Measurements from ENCODE around the gene KCNK7. TPM values are rescaled to one million over a fixed set of nuclear protein-coding genes. Genes with fewer than 3 reads are reported as not detected.
A peak's percentile ranks its signal among the peaks of the same experiment; 100 is the strongest.

Gene KCNK7
- total RNA-seq, 2 donors from 2014 or later: 0.34 to 0.39 TPM

DNA sequence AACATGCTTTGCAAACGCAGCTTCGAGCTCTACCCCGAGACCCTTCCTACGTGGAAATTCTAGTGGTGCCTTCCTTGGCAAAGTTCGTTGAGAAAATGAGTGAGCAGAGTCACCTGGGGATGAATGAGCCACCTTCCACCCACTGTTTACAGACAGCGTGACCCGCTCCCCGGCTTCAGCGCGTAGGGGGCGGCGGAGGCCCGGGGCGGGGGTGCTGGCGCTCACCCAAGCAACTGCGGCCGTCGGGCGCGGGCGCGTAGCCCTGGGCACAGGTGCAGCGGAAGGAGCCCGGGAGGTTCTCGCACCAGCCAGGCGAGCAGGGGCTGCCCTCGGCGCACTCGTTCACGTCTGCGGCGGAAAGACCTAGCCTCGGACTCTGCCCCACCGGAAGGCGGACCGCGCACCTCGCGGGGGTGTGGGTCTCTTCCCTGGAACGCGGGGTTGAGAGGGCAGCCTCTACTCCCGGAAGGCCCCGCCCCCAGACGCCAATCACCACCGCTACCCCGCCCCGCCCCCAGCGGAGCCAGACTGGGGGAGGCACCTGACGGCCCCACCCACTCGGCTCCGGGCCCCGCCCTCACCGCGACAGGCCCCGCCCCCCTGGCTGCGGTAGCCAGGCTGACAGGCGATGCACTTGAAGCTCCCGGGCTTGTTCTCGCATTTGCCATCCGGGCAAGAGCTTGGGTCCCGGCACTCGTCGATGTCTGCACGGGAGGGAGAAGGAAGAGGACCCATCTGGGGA, 49.2 kb downstream of the KCNK7 start:
- Mint-ChIP-seq H3K9me3 (no peaks in the 10 kb centered on the region), H3K4me1 (ENCODE audit: low read depth) (peaks cover 59% of the 10 kb centered on the region), H3K36me3 (ENCODE audit: insufficient read depth in 2 of 2) (peaks cover 16 to 31% of the 10 kb centered on the region in 2 donors), H3K4me3 (peak overlapping the region; percentile 84 to 90), H3K27ac (peak overlapping the region; percentile 84), H3K27me3 (ENCODE audit: low read depth) (no peaks in the 10 kb centered on the region)
- DNase-seq (peak; percentile 98 to 100), ATAC-seq (replicated peaks in 1 of 2) (peak; percentile 87 to 88)

DNA sequence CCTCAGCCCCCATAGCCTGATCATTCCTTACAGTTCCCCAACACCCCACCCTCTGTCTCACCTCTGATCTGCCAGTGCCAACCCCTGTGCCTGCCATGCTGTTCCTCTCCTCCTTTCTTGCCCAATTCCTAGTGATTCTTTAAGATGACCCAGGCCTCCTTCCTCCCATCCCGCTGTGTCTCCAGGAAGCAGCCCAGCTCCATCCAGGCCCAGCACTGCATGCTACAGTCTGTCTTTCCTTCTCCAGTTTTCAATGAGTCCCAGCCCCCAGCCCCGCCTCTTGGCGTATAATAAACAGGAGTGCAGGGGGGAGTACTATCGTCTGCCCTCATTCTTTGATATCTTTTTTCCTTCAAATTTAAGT, 49.8 kb downstream of the KCNK7 start:
- DNase-seq (no peak), ATAC-seq (replicated peaks in 1 of 2) (peak in 1 of 2 donors; percentile 0)
- Mint-ChIP-seq H3K4me3 (peak overlapping the region; percentile 84 to 90), H3K27me3 (ENCODE audit: low read depth) (no peaks in the 10 kb centered on the region), H3K4me1 (ENCODE audit: low read depth) (peaks cover 61% of the 10 kb centered on the region), H3K36me3 (ENCODE audit: insufficient read depth in 2 of 2) (peaks cover 16 to 30% of the 10 kb centered on the region in 2 donors), H3K27ac (peak overlapping the region; percentile 84), H3K9me3 (no peaks in the 10 kb centered on the region)

Other genes starting within 250 kb of the KCNK7 start
- gene TIGD3, start 241.0 kb downstream of the KCNK7 start, total RNA-seq: 1 to 10 TPM; 1.3 to 1.8 TPM
- 10 to 100 TPM; 16.4 to 18.8 TPM for gene SLC25A45, start 213.2 kb downstream of the KCNK7 start, total RNA-seq
- 10 to 100 TPM; 43.5 to 47.2 TPM for gene FRMD8, start 209.2 kb downstream of the KCNK7 start, total RNA-seq
- gene NEAT1, start 173.0 kb downstream of the KCNK7 start, total RNA-seq: 1,000 to 10,000 TPM in 1 of 2 donors, 100 to 1,000 TPM in 1; 678 to 1,151 TPM
- gene MALAT1, start 96.8 kb downstream of the KCNK7 start, total RNA-seq: over 10,000 TPM in 1 of 2 donors, 1,000 to 10,000 TPM in 1; 8,391 to 13,279 TPM
- gene SCYL1, start 70.7 kb downstream of the KCNK7 start, total RNA-seq: 10 to 100 TPM; 77.9 to 83.4 TPM
- gene LTBP3, start 37.4 kb downstream of the KCNK7 start, total RNA-seq: 100 to 1,000 TPM; 106 TPM
- gene ZNRD2, start 25.3 kb downstream of the KCNK7 start, total RNA-seq: 10 to 100 TPM; 23.5 to 25.1 TPM
- gene FAM89B, start 23.3 kb downstream of the KCNK7 start, total RNA-seq: 10 to 100 TPM; 21.4 to 26.7 TPM
- gene EHBP1L1, start 19.7 kb downstream of the KCNK7 start, total RNA-seq: 100 to 1,000 TPM in 1 of 2 donors, 10 to 100 TPM in 1; 93.9 to 113 TPM
- 10 to 100 TPM; 57.3 to 70.1 TPM for gene MAP3K11, start 18.4 kb upstream of the KCNK7 start, total RNA-seq
- 10 to 100 TPM; 45.9 TPM for gene PCNX3, start 20.0 kb upstream of the KCNK7 start, total RNA-seq
- 100 to 1,000 TPM; 132 to 137 TPM for gene SIPA1, start 42.3 kb upstream of the KCNK7 start, total RNA-seq
- gene RELA, start 67.1 kb upstream of the KCNK7 start, total RNA-seq: 100 to 1,000 TPM; 116 to 121 TPM
- 100 to 1,000 TPM in 1 of 2 donors, 10 to 100 TPM in 1; 86.4 to 105 TPM for gene KAT5, start 116.5 kb upstream of the KCNK7 start, total RNA-seq
- gene RNASEH2C, start 125.0 kb upstream of the KCNK7 start, total RNA-seq: 10 to 100 TPM; 35.4 to 37.1 TPM
- gene AP5B1, start 185.2 kb upstream of the KCNK7 start, total RNA-seq: 10 to 100 TPM; 20.0 to 22.4 TPM
- under 1 TPM in 1 of 2 donors, not detected in 1; 0.16 TPM for gene OVOL1, start 191.3 kb upstream of the KCNK7 start, total RNA-seq
- 1 to 10 TPM; 2.2 to 4.6 TPM for gene SNX32, start 238.2 kb upstream of the KCNK7 start, total RNA-seq

All from activated T-cell treated with anti-CD3 and anti-CD28 coated beads, Interleukin-2, amount 50 U/mL, for 72 hours (primary cell).